HEK293T (cell line): ENCODE measurements around the gene CCNQ.

Experiments
- FOXA1 ChIP-seq: fragments of 450-650 bp; IDR thresholded peaks from 2 replicates; pipeline ENCODE4 v1.6.1; 2016; ENCODE audit warnings: mild to moderate bottlenecking
- L3MBTL2 ChIP-seq: fragments of 450-650 bp; conservative IDR thresholded peaks from 2 replicates; pipeline ENCODE4 v1.6.1; 2016; ENCODE audit warnings: mild to moderate bottlenecking
- SUZ12 ChIP-seq: fragments of 450-650 bp; IDR thresholded peaks from 2 replicates; pipeline ENCODE4 v1.6.1; 2016; ENCODE audit warnings: mild to moderate bottlenecking
- TARDBP ChIP-seq: fragments of 450-650 bp; IDR thresholded peaks from 2 replicates; pipeline ENCODE4 v1.6.1; 2016
- ZNF384 ChIP-seq: fragments of 450-650 bp; IDR thresholded peaks from 2 replicates; pipeline ENCODE4 v1.6.1; 2016
- TF ChIP-seq, protein P1 (sequence below): fragments of 450-650 bp; IDR thresholded peaks from 2 replicates; pipeline ENCODE4 v1.6.1; 2016

DNA sequence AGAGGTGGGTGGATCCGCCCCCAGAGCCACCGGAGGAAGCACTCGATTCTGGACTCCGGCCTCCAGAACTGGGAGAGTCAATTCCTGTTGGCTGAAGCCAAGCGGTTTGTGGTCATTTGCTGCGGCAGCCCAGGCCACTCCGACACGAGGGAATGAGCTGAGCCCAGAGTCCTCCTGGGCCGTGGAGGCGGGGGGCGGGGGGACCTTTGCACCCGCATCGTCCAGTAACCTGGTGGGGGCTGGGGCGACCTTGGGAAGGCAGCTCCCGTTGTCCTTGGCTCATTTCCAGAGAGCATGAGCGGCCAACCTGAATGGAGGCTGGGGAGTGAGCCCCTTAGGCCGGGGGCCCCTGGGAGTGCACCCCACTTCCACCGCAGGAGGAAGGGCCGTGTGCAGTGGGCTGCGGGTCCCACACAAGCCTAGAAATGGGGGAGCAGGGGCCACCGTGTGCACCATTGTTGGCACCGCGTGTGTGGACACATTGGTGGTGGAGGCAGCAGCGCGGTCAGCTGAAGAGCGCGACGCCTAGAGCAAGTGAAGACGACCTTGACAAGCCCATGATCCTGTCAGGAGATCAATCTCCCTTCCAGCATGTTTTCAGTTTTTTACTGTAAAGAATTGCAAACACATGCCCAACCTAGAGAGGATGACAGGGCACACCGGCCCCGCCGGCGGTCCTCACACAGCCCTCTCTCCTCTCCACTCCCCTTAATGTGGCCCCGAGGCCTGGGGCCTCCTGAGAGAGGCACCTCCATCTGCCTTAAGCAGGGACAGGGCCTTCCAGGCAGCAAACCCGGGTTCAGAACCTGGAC, 28.1 kb upstream of the CCNQ start:
- TF ChIP-seq L3MBTL2 (no peak), TARDBP (no peak), SUZ12 (no peak), FOXA1 (no peak), ZNF384 (no peak)
- TF ChIP-seq, protein P1, sequence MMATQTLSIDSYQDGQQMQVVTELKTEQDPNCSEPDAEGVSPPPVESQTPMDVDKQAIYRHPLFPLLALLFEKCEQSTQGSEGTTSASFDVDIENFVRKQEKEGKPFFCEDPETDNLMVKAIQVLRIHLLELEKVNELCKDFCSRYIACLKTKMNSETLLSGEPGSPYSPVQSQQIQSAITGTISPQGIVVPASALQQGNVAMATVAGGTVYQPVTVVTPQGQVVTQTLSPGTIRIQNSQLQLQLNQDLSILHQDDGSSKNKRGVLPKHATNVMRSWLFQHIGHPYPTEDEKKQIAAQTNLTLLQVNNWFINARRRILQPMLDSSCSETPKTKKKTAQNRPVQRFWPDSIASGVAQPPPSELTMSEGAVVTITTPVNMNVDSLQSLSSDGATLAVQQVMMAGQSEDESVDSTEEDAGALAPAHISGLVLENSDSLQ = no peak
